HepG2 (cell line): ENCODE data around the gene C16orf86. TPM values are rescaled to one million over a fixed set of nuclear protein-coding genes. Genes with fewer than 3 reads are reported as not detected.

Experiments used
- AHR ChIP-seq: IDR thresholded peaks from 2 replicates; pipeline ENCODE4 v1.6.1; 2018; ENCODE audit warnings: missing genetic modification reagents, missing compliant biosample characterization
- CBX5 ChIP-seq: sonication (generic); formaldehyde crosslinking; IDR thresholded peaks from 2 replicates; pipeline ENCODE4 v1.4.0; 2020; ENCODE audit warnings: missing genetic modification reagents, borderline replicate concordance
- CREB3 ChIP-seq: sonication (generic); formaldehyde crosslinking; IDR thresholded peaks from 2 replicates; pipeline ENCODE4 v1.5.0; 2020; ENCODE audit warnings: missing genetic modification reagents
- ELF4 ChIP-seq: sonication (generic); formaldehyde crosslinking; IDR thresholded peaks from 2 replicates; pipeline ENCODE4 v1.5.0; 2020; ENCODE audit warnings: missing genetic modification reagents, mild to moderate bottlenecking, moderate library complexity, borderline replicate concordance
- FOSL2 ChIP-seq: sonication (generic); formaldehyde crosslinking; IDR thresholded peaks from 2 replicates; pipeline ENCODE4 v1.4.0; 2020; ENCODE audit warnings: missing genetic modification reagents
- GFI1 ChIP-seq: sonication (generic); formaldehyde crosslinking; IDR thresholded peaks from 2 replicates; pipeline ENCODE4 v1.5.0; 2020; ENCODE audit warnings: missing genetic modification reagents, mild to moderate bottlenecking, borderline replicate concordance
- HMG20B ChIP-seq: conservative IDR thresholded peaks from 2 replicates; pipeline ENCODE4 v1.6.1; 2016; ENCODE audit warnings: missing genetic modification reagents, missing compliant biosample characterization
- IRX3 ChIP-seq: sonication (generic); formaldehyde crosslinking; IDR thresholded peaks from 2 replicates; pipeline ENCODE4 v1.8.1; 2023; ENCODE audit warnings: mild to moderate bottlenecking, low read depth, missing genetic modification reagents, borderline replicate concordance
- JUNB ChIP-seq: sonication (generic); formaldehyde crosslinking; IDR thresholded peaks from 2 replicates; pipeline ENCODE4 v1.8.0; 2022; ENCODE audit warnings: missing genetic modification reagents, mild to moderate bottlenecking, borderline replicate concordance
- MIER3 ChIP-seq: IDR thresholded peaks from 2 replicates; pipeline ENCODE4 v1.6.1; 2016; ENCODE audit warnings: missing compliant biosample characterization, borderline replicate concordance
- NFRKB ChIP-seq: fragments of 450-650 bp; IDR thresholded peaks from 2 replicates; pipeline ENCODE4 v1.6.1; 2017
- POLR2A ChIP-seq, 2 experiments: IDR thresholded peaks; 2 replicates each; pipeline ENCODE4 v1.6.1; 2011; ENCODE audit warnings: low read depth in 2 of 2, low read length in 2 of 2, mild to moderate bottlenecking in 1 of 2, moderate library complexity in 1 of 2; ENCODE audit not compliant: insufficient read depth in 1 of 2
- RBM39 ChIP-seq: fragments of 200-400 bp; formaldehyde crosslinking; IDR thresholded peaks from one replicate; pipeline ENCODE4 v1.6.1; 2018; ENCODE audit warnings: antibody characterized with exemption, mild to moderate bottlenecking, low read depth, low read length; ENCODE audit not compliant: poor library complexity, severe bottlenecking
- SAFB2 ChIP-seq: sonication (generic); formaldehyde crosslinking; IDR thresholded peaks from 2 replicates; pipeline ENCODE4 v1.5.1; 2020; ENCODE audit warnings: missing genetic modification reagents, low read depth, mild to moderate bottlenecking, borderline replicate concordance
- SMYD3 ChIP-seq: sonication (generic); formaldehyde crosslinking; IDR thresholded peaks from 2 replicates; pipeline ENCODE4 v1.8.1; 2023; ENCODE audit warnings: mild to moderate bottlenecking, missing genetic modification reagents
- U2AF1 ChIP-seq: fragments of 200-400 bp; formaldehyde crosslinking; optimal IDR thresholded peaks from 2 replicates; pipeline ENCODE3; 2017; ENCODE audit warnings: mild to moderate bottlenecking, low read depth, low read length
- ZNF430 ChIP-seq: sonication (generic); formaldehyde crosslinking; IDR thresholded peaks from 2 replicates; pipeline ENCODE4 v1.9.0; 2021; ENCODE audit warnings: mild to moderate bottlenecking, missing genetic modification reagents
- ZNF432 ChIP-seq: sonication (generic); formaldehyde crosslinking; IDR thresholded peaks from 2 replicates; pipeline ENCODE4 v1.5.0; 2020; ENCODE audit warnings: missing genetic modification reagents, mild to moderate bottlenecking, borderline replicate concordance
- ZNF441 ChIP-seq: sonication (generic); formaldehyde crosslinking; IDR thresholded peaks from 2 replicates; pipeline ENCODE4 v1.7.0; 2021; ENCODE audit warnings: missing genetic modification reagents, borderline replicate concordance
- ZNF782 ChIP-seq: sonication (generic); formaldehyde crosslinking; IDR thresholded peaks from 2 replicates; pipeline ENCODE4 v1.4.0; 2020; ENCODE audit warnings: missing genetic modification reagents, mild to moderate bottlenecking, borderline replicate concordance
- ZNF788 ChIP-seq: sonication (generic); formaldehyde crosslinking; IDR thresholded peaks from 2 replicates; pipeline ENCODE4 v1.5.0; 2020; ENCODE audit warnings: mild to moderate bottlenecking, missing genetic modification reagents, borderline replicate concordance
- polyA plus RNA-seq, 8 experiments: library from polyadenylated mRNA; depleted of rRNA in 3 of 8; stranded (reverse) in 7 of 8; unstranded in 1 of 8; fragments of >200 nt; fragmentation: Illumina TruSeq in 4 of 8; extraction: Trizol in 4 of 8; gene quantifications; 2 replicates each; pipeline versions ENCODE4 v1.2.1 to v1.2.3, GENCODE V29; 2011 to 2016; ENCODE audit warnings: low read depth in 4 of 8, missing spikeins in 1 of 8, mixed read lengths in 1 of 8; ENCODE audit not compliant: insufficient read depth in 1 of 8
- total RNA-seq, 5 experiments: library from RNA; depleted of rRNA; stranded (reverse); fragments of >200 nt; fragmentation: Illumina TruSeq; extraction: Trizol; gene quantifications; 2 replicates each; pipeline ENCODE4 v1.2.3, GENCODE V29; 2016; ENCODE audit warnings: low read depth in 1 of 5
- TF ChIP-seq, protein P1 (sequence below): sonication (generic); formaldehyde crosslinking; IDR thresholded peaks from 2 replicates; pipeline ENCODE4 v1.9.0; 2021; ENCODE audit warnings: missing genetic modification reagents, mild to moderate bottlenecking, borderline replicate concordance
- TF ChIP-seq, protein P2 (sequence below): sonication (generic); formaldehyde crosslinking; IDR thresholded peaks from 2 replicates; pipeline ENCODE4 v1.4.0; 2020; ENCODE audit warnings: mild to moderate bottlenecking, missing genetic modification reagents
- TF ChIP-seq, protein P3 (sequence below): sonication (generic); formaldehyde crosslinking; IDR thresholded peaks from 2 replicates; pipeline ENCODE4 v1.8.1; 2023; ENCODE audit warnings: mild to moderate bottlenecking, missing genetic modification reagents

C16orf86 gene
- total and polyA plus RNA-seq, 2 of the 13 experiments (the other 11 are each of a cell fraction or from before 2014, with no cell fraction given) = 1.5 to 3.1 TPM

- TF ChIP-seq FOSL2 (CRISPR knock-in tag) = no peak
- no peak for TF ChIP-seq SMYD3 (CRISPR knock-in tag)
- no peak for TF ChIP-seq RBM39
- TF ChIP-seq HMG20B = no peak
- no peak for TF ChIP-seq ZNF430 (CRISPR knock-in tag)
- TF ChIP-seq NFRKB = no peak
- TF ChIP-seq, protein P1, sequence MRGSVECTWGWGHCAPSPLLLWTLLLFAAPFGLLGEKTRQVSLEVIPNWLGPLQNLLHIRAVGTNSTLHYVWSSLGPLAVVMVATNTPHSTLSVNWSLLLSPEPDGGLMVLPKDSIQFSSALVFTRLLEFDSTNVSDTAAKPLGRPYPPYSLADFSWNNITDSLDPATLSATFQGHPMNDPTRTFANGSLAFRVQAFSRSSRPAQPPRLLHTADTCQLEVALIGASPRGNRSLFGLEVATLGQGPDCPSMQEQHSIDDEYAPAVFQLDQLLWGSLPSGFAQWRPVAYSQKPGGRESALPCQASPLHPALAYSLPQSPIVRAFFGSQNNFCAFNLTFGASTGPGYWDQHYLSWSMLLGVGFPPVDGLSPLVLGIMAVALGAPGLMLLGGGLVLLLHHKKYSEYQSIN (CRISPR knock-in tag) = no peak
- no peak for TF ChIP-seq CREB3 (CRISPR knock-in tag)
- TF ChIP-seq ELF4 (CRISPR knock-in tag) = no peak
- TF ChIP-seq, protein P2, sequence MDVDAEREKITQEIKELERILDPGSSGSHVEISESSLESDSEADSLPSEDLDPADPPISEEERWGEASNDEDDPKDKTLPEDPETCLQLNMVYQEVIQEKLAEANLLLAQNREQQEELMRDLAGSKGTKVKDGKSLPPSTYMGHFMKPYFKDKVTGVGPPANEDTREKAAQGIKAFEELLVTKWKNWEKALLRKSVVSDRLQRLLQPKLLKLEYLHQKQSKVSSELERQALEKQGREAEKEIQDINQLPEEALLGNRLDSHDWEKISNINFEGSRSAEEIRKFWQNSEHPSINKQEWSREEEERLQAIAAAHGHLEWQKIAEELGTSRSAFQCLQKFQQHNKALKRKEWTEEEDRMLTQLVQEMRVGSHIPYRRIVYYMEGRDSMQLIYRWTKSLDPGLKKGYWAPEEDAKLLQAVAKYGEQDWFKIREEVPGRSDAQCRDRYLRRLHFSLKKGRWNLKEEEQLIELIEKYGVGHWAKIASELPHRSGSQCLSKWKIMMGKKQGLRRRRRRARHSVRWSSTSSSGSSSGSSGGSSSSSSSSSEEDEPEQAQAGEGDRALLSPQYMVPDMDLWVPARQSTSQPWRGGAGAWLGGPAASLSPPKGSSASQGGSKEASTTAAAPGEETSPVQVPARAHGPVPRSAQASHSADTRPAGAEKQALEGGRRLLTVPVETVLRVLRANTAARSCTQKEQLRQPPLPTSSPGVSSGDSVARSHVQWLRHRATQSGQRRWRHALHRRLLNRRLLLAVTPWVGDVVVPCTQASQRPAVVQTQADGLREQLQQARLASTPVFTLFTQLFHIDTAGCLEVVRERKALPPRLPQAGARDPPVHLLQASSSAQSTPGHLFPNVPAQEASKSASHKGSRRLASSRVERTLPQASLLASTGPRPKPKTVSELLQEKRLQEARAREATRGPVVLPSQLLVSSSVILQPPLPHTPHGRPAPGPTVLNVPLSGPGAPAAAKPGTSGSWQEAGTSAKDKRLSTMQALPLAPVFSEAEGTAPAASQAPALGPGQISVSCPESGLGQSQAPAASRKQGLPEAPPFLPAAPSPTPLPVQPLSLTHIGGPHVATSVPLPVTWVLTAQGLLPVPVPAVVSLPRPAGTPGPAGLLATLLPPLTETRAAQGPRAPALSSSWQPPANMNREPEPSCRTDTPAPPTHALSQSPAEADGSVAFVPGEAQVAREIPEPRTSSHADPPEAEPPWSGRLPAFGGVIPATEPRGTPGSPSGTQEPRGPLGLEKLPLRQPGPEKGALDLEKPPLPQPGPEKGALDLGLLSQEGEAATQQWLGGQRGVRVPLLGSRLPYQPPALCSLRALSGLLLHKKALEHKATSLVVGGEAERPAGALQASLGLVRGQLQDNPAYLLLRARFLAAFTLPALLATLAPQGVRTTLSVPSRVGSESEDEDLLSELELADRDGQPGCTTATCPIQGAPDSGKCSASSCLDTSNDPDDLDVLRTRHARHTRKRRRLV (CRISPR knock-in tag) = no peak
- TF ChIP-seq GFI1 = no peak
- TF ChIP-seq ZNF432 (CRISPR knock-in tag) = no peak
- TF ChIP-seq ZNF782 = no peak
- no peak for TF ChIP-seq JUNB (CRISPR knock-in tag)
- no peak for TF ChIP-seq U2AF1
- TF ChIP-seq POLR2A (IDR thresholded peaks at IDR 0.05; ENCODE audit: insufficient read depth in 1 of 2, low read depth in 2 of 2, low read length in 2 of 2) = no peak
- TF ChIP-seq IRX3 (CRISPR knock-in tag) = no peak
- 0 out of 2 replicates have a peak, but pooled peaks have one; percentile 38 for TF ChIP-seq AHR (CRISPR knock-in tag)
- TF ChIP-seq ZNF788 (CRISPR knock-in tag) = no peak
- 0 out of 2 replicates have a peak, but pooled peaks have one; percentile 60 for TF ChIP-seq SAFB2 (CRISPR knock-in tag)
- no peak for TF ChIP-seq CBX5 (CRISPR knock-in tag)
- peak; percentile 84; the same call in 1 of the 2 replicates for TF ChIP-seq ZNF441 (CRISPR knock-in tag)
- TF ChIP-seq MIER3 (CRISPR knock-in tag) = no peak
- TF ChIP-seq, protein P3, sequence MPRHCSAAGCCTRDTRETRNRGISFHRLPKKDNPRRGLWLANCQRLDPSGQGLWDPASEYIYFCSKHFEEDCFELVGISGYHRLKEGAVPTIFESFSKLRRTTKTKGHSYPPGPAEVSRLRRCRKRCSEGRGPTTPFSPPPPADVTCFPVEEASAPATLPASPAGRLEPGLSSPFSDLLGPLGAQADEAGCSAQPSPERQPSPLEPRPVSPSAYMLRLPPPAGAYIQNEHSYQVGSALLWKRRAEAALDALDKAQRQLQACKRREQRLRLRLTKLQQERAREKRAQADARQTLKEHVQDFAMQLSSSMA (CRISPR knock-in tag) = no peak
These were observed 14.0 kb upstream of the C16orf86 start (continued) for GRCh38 chr16:67652578-67653127.
